Muscle layer of colon (tissue), 2 donors: Measurements from ENCODE around the gene CNPY2.
"Not testable (repeated sequence)": the region's sequence is repeated elsewhere in the genome, so short reads cannot be mapped to it uniquely, and the experiment has no call there.

Experiments
- H3K27ac ChIP-seq: one replicate; pipeline ENCODE4 v1.7.0; 2013; ENCODE audit warnings: low read depth, mild to moderate bottlenecking, low read length, moderate library complexity
- H3K27me3 ChIP-seq, 2 donors: one replicate each; pipeline ENCODE4 v1.7.0; 2013; ENCODE audit warnings: low read length in 2 of 2, mild to moderate bottlenecking in 2 of 2; ENCODE audit not compliant: insufficient read depth in 2 of 2, control insufficient read depth in 1 of 2
- H3K36me3 ChIP-seq: one replicate; pipeline ENCODE4 v1.7.0; 2013; ENCODE audit warnings: mild to moderate bottlenecking, low read length; ENCODE audit not compliant: insufficient read depth
- H3K4me1 ChIP-seq: one replicate; pipeline ENCODE4 v1.7.0; 2013; ENCODE audit warnings: mild to moderate bottlenecking, low read length; ENCODE audit not compliant: insufficient read depth
- H3K4me3 ChIP-seq, 2 donors: one replicate each; pipeline ENCODE4 v1.7.0; 2013; ENCODE audit warnings: low read length in 2 of 2, low read depth in 1 of 2, mild to moderate bottlenecking in 1 of 2, moderate library complexity in 1 of 2
- H3K9ac ChIP-seq: one replicate; pipeline ENCODE4 v1.7.0; 2013; ENCODE audit warnings: low read length
- H3K9me3 ChIP-seq: one replicate; pipeline ENCODE4 v1.7.0; 2013; ENCODE audit warnings: mild to moderate bottlenecking, low read length
- donor health status: abdominal sarcoma.
- donor health status: Adenocarcinoma of cecum.

CNPY2 gene

DNA sequence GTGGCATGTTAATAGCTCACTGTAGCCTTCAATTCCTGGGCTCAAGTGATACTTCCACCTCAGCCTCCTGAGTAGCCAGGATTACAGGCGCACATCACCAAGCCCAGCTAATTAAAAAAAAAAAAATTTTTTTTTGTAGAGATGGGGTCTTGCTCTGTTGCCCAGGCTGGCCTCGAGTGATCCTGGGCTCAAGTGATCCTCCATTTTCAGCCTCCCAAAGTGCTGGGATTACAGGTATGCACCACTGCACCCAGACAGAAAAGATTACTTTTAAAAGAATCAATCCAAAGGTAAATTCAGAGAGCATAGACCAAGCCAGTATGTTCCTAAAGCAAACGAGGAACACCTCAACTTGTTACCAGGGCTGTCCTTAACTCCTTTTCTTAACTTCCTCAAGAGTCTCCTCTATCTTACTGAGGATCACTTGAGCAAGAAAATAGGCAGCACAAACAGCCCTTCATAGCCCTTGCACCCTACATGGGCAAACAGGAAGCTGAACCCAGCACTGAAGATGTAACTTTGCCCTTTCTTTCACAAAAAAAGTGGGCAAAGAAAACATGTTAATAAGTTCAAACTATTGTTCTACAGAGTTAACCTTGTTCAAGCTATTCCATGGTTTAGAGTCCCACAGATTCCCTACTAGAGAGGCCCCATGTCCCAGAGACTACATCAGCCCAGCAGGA is 26.9 kb downstream of the CNPY2 start:
- Histone ChIP-seq H3K4me3 (no peak overlapping the region), H3K36me3 (peaks cover 24% of the 10 kb centered on the region), H3K9me3 (no peaks in the 10 kb centered on the region), H3K4me1 (peaks cover 5% of the 10 kb centered on the region), H3K27ac (no peak overlapping the region), H3K27me3 (no peaks in the 10 kb centered on the region), H3K9ac (no peak overlapping the region)

- Histone ChIP-seq H3K27me3 (no peaks in the 10 kb centered on the region), H3K36me3 (peaks cover 43% of the 10 kb centered on the region), H3K4me3 (no peak overlapping the region), H3K27ac (no peak overlapping the region), H3K9me3 (no peaks in the 10 kb centered on the region), H3K9ac (no peak overlapping the region), H3K4me1 (peaks cover 5% of the 10 kb centered on the region)
Measured at GRCh38 chr12:56286044-56286830, 29.6 kb downstream of the CNPY2 start.

DNA sequence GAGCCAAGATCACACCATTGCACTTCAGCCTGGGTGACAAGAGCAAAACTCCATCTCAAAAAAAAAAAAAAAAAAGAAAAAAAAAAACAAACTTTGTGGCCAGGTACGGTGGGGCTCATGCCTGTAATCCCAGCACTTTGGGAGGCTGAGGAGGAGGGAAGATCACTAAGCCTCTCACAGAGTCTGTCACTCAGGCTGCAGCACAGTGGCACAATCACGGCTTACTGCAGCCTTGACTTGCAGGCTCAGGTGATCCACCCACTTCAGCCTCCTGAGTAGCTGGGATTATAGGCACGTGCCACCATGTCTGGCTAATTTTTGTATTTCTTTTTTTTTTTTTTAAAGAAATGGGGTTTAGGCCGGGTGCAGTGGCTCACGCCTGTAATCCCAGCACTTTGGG is 31.5 kb downstream of the CNPY2 start:
- not testable (repeated sequence) for H3K27ac ChIP-seq, H3K4me3 ChIP-seq, H3K4me1 ChIP-seq, H3K9me3 ChIP-seq, H3K9ac ChIP-seq, H3K27me3 ChIP-seq
- peaks cover 50% of the 10 kb centered on the region for H3K36me3 ChIP-seq

DNA sequence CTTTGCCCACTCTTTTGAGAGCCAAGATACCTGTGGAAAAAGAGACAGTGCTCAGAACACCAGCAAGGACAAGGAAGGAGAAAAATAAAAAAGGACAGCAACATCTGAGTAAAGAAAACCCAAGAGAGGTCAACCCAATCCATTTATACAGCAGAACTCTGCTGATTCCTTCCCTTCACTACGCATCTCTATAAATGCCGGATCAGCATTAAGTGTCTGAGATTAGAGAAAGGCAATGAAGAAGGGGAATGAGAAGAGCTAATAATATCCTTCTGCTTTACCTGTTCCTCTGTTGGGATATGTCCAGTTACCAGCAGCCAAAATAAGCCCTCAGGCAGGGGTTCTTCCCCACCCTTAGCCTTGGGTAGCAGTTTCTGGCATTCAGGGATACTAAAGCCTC is 33.2 kb downstream of the CNPY2 start:
- Histone ChIP-seq H3K27ac (no peak overlapping the region), H3K9ac (no peak overlapping the region), H3K36me3 (peaks cover 64% of the 10 kb centered on the region), H3K27me3 (no peaks in the 10 kb centered on the region), H3K4me3 (no peak overlapping the region), H3K9me3 (no peaks in the 10 kb centered on the region), H3K4me1 (peaks cover 5% of the 10 kb centered on the region)

GRCh38 chr12:56282030-56282429 is 33.8 kb downstream of the CNPY2 start:
- no peak overlapping the region for H3K9ac ChIP-seq
- H3K4me1 ChIP-seq = peaks cover 5% of the 10 kb centered on the region
- H3K9me3 ChIP-seq = no peaks in the 10 kb centered on the region
- peaks cover 65% of the 10 kb centered on the region for H3K36me3 ChIP-seq
- H3K27me3 ChIP-seq = no peaks in the 10 kb centered on the region
- H3K4me3 ChIP-seq = no peak overlapping the region
- no peak overlapping the region for H3K27ac ChIP-seq

GRCh38 chr12:56280849-56281248 is 34.9 kb downstream of the CNPY2 start:
- H3K27me3 ChIP-seq = no peaks in the 10 kb centered on the region
- H3K4me1 ChIP-seq = no peaks in the 10 kb centered on the region
- H3K27ac ChIP-seq = no peak overlapping the region
- peaks cover 66% of the 10 kb centered on the region for H3K36me3 ChIP-seq
- no peak overlapping the region for H3K4me3 ChIP-seq
- no peaks in the 10 kb centered on the region for H3K9me3 ChIP-seq
- no peak overlapping the region for H3K9ac ChIP-seq

DNA sequence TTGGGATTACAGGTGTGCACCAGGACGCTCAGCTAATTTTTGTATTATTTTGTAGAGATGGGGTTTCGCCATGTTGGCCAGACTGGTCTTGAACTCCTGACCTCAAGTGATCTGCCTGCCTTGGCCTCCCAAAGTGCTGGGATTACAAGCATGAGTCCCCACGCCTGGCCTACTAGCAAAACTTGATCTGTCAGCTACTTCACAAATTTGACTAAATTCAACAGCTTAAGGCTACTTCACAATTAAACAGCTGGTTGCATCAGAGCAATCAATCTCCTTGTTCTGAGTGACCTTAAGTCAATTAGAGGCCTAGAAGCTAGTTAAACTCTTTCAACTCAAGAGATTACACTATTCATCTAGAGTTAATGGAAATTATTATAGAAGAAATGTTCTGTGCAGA is 36.9 kb downstream of the CNPY2 start:
- Histone ChIP-seq H3K4me3 (no peak overlapping the region), H3K36me3 (peaks cover 74% of the 10 kb centered on the region), H3K27ac (no peak overlapping the region), H3K27me3 (no peaks in the 10 kb centered on the region), H3K9me3 (no peaks in the 10 kb centered on the region), H3K4me1 (no peaks in the 10 kb centered on the region), H3K9ac (no peak overlapping the region)

DNA sequence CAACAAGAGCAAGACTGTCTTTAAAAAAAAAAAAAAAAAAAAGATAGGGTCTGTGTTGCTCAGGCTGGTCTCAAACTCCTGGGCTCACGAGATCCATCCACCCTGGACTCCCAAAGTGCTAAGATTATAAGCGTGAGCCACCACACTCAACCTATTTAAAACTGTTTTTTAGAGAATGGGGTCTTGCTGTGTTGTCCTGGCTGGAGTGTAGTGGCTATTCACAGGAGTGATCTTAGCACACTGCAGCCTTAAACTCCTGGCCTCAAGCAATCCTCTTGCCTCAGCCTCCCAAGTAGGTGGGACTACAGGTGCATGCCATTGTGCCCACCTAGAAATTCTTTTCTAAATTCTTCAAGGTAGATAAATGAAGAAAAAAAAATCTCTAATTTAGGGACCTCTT is 41.5 kb downstream of the CNPY2 start:
- H3K27ac ChIP-seq = no peak overlapping the region
- no peaks in the 10 kb centered on the region for H3K9me3 ChIP-seq
- no peaks in the 10 kb centered on the region for H3K27me3 ChIP-seq
- H3K4me3 ChIP-seq = no peak overlapping the region
- peaks cover 71% of the 10 kb centered on the region for H3K36me3 ChIP-seq
- H3K4me1 ChIP-seq = no peaks in the 10 kb centered on the region
- no peak overlapping the region for H3K9ac ChIP-seq

DNA sequence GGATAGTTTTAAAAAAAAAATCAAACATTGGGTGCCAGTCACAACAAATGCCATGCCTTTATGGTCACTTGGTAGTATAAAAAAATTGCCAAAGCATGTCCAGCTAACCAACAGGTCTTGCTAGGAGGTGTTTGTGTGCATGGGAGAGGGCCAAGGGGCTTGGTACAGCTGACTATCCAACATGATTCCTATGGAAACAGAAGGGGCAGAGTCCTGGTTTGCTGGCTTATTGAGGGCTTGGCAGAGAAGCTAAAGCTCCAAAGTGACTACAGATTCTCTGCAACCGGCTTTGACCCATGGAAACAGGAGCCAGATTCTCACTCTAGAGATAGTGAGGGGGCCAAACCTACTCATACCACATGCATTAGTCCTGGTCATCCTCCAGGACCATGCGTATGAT is 43.3 kb downstream of the CNPY2 start:
- H3K4me3 ChIP-seq, H3K27me3 ChIP-seq, H3K4me1 ChIP-seq, H3K9me3 ChIP-seq, H3K27ac ChIP-seq, H3K9ac ChIP-seq: not testable (repeated sequence)
- H3K36me3 ChIP-seq = peaks cover 60% of the 10 kb centered on the region

DNA sequence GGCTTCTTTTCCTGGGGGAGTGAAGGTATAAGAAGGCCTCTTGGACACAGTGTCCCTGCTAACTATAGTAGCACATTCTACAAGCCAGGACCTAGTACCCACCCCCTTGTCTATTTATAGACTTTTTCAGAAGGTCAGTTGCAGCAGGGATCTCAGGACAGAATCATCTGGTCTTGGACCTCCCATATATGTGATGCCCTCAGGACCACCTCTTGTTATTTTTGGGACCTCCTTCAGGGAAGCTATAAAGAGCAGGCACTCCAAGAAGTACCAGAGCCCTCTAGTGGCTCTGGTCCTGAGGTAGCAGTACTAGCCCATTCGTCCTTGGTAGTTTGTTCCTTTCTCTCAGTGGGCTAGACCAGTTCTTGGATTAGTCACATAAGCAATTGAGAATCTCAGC is 44.8 kb downstream of the CNPY2 start:
- Histone ChIP-seq H3K4me3 (no peak overlapping the region), H3K36me3 (peaks cover 53% of the 10 kb centered on the region), H3K9me3 (no peaks in the 10 kb centered on the region), H3K27me3 (no peaks in the 10 kb centered on the region), H3K27ac (no peak overlapping the region), H3K4me1 (peaks cover 11% of the 10 kb centered on the region), H3K9ac (no peak overlapping the region)

DNA sequence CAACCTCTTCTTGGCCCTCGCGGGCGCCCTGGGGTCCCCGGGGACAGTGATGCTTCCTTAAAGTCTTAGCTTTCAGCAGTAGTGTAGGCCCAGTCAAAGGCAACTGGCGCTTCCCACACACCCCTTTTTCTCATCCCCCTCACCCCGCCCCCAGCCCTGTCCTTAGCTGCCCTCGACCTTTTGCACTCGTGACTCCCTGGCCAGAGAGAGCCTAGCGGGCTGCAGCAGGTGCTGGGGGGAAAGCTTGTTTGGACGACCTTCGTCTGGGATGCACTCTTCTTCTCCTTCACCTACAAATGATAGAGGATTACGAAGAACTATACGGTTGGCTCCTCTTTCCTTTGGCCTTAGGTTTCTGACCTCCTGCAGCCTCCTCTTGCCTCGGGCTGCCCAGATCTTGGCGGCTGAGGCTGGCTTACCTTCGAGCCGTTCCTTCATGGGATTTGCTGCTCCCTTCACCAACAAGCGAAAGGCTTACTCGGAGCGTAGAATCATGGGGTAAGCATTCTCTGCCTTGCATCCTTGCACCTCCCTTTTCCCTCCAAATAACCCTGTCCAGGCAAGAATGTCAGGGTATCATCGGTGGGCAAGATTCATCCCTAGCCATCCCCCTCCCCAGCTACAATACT is 48.2 kb downstream of the CNPY2 start:
- peak overlapping the region; percentile 57 for H3K9ac ChIP-seq
- H3K27me3 ChIP-seq = no peaks in the 10 kb centered on the region
- H3K27ac ChIP-seq = peak overlapping the region; percentile 81
- peak overlapping the region; percentile 82 to 88 for H3K4me3 ChIP-seq
- no peaks in the 10 kb centered on the region for H3K9me3 ChIP-seq
- peaks cover 11% of the 10 kb centered on the region for H3K4me1 ChIP-seq
- H3K36me3 ChIP-seq = peaks cover 23% of the 10 kb centered on the region
